GM18870 (cell line): ENCODE results near the gene GLCE.
"Not testable (repeated sequence)": the region's sequence is repeated elsewhere in the genome, so short reads cannot be mapped to it uniquely, and the experiment has no call there.

Experiments
- ATAC-seq: cut with Tn5 transposase; IDR thresholded peaks from one replicate; pipeline ENCODE4 v1.9.1; 2021; ENCODE audit warnings: moderate library complexity; ENCODE audit not compliant: unreplicated experiment

GLCE gene

DNA sequence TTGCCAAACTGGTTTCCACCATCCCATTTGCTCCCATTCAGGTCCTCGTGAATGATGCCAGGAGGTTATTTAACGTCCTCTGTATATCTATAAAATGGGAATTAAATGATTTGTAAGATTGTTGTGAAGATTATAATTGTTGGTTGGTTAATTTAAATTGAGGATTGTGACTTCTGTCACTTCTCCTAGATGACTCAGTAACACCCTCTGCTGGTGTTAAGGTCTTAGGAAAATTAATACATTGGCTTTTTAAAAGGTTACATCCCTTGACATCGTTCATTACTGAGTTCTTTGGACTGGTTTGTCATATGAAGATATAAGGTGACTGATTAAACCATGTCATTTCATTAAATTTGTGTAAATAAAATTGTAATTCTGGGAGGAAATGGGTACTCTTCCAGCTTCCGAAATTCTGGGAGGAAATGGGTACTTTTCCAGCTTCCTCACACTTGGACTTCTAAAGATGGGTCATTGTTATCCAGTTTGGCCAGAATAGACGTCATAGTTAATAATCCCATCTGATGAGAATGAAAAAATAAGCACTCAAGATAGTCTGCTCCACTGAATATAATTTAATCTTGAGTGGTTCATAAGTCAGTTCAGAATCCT lies 105.0 kb downstream of the GLCE start:
- no peak for ATAC-seq

DNA sequence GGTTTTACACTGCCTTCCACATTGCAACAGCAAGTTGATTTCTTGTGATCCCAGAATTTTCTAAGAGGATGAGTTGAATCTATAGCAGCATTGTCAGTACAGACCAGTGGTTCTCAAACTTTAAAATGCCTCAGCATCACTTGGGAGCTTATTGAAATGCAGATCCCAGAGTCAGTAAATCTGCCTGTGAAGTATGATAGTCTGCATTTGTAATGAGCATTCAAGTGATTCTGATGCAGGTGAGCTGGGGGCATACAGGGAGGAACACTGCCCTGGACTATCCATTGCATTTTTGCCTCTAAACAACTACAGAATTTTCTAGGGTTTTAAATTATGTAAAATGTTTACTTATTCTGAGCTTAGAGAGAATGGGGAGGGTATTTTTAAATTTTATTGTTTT lies 110.8 kb downstream of the GLCE start:
- no peak for ATAC-seq

DNA sequence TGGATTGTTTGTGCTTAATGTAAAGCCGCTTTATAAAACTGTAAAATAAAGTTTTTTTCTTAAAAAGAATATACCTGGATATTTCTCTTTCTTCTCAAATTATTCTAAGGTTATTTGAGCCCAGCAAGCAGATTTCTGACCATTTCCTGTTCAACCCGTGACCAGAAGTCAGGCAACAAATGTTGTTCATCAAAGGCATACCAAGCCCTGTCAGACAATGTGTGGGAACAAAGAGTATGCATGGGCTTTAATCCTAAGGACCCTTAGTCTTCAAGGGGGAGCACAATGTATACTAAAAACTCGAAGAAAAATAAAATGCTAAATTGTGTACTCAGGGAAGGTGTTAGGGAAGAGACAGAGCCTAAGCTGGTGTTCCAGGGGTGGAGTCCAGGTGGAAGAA lies 111.7 kb downstream of the GLCE start:
- no peak for ATAC-seq

DNA sequence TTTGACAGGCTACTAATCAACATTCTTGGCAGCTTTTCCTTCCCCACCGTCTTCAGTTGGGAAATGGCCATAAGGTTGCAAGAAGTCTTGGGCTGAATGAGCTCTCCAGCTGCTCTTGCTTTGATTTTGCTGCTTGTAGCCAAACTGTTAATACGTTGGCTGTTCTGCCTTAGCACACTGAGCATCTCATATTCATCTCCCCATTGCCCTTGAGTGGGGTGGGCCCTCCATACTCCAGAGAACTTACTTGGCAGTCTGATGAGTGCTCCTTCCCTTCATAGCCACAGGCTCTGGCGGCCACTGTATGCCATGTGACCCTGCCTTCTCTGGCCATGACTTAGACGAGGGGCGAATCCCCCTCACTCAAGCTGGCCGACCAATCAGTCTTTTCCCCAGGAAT lies 112.5 kb downstream of the GLCE start:
- ATAC-seq, result no peak

DNA sequence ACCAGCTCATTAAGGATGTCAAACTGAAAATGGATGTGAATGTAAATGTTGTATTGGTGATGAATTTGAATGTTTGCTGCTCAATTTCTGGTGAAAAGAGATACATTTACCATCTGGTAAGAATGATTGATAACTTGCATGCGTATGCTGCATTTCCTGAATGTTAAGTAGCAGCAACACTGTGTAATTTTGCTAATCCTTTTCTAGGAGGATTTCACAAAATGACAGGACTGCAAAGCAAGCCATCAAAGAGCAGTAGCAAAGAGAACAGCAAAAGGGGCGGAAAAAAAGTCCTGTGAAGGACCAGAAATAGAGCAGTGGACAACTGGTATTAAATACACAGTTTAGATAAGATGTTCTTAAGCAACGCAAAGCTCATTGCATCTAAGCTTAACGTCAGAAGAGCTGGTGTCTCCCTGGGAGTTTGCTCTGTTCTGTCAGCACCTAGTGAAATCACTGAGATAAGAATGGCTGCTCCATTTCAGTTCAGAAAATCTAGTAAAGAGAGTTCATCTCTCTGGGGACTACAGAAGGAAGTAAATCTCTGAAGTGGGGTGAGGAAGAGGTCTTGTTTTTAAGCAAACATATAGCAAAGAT lies 114.7 kb downstream of the GLCE start:
- ATAC-seq, result no peak

DNA sequence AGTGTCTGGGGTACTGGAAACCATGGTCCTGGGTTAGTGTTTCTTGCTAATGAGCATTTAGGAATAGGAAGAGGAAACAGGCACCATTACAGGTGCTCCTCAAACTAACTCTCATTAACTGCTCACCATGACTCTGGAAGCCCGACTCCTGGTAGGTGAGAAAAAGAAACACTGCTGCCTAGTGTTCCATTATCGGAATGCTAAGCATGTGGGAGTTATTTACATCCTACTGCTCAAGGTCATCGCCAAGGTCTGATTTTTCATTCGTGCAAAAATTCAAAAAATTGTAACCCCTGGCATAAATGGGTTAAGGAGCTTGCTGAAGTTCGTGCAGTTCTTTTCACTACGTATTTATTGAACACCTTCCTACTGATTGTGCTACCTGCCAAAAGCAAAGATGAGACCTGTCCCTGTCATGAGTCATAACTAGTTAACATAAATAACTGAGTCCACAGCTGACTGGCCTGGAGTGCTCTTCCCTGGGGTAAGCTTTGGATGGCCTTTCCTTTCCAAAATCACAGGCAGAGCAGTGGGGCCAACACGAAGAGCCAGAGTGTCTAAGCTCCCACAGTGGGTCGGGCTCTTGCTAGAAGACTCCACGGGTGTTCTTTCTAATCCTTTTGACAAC lies 115.6 kb downstream of the GLCE start:
- no peak for ATAC-seq

DNA sequence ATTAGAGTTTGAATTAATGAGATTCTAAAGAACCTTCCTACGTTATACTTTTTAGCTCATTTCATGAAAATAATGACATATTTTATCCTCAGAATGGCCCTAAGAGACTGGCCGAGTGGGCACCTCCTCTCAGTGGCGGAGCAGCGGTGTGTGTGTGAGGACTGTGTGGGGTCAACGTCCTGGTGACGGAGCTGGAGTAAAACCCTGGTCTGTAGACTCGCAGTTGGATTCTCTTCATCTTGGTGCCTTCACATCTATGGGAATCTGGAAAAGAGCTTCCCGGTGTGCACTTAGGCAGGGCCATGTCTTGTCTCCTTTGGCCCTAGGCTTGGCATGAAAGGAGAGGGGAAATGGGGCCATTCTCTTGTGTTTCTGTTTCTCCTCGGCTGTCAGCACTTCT lies 116.9 kb downstream of the GLCE start:
- no peak for ATAC-seq

DNA sequence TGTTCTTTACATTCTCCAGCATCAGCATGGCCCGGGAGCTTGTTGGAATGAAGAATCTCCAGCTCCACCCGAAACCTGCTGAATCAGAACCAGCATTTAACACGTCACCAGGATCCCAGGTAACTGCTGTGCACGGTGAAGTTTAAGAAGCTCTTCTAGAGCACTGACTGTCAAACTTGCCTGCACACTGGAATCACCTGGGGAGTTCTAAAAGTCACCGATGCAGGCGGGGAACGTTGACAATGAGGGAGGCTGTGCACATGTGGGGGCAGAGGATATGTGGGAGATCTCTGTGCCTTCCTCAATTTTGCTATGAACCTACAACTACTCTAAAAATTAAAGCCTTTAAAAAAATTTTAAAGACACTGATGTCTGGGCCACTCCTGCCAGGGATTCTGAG lies 119.2 kb downstream of the GLCE start:
- no peak for ATAC-seq

DNA sequence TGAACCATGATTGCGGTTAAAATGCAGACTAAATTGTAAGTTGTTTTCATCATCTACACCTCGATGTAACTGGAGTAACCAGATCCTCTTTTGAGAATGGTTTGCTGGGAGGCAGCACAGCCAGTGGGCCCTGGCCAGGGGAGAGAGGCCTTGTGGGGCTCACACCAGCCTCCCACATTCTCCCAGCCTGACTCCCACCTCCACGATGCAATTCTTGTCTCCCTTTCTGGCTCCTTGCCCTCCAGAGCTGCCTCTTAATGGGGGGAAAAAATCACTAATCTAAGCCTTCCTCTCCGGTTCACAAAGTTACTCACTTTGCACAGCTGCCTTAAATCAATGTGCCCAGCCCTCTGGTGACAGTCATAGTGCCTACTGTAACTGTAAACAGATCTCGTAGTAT lies 120.3 kb downstream of the GLCE start:
- ATAC-seq, result no peak

DNA sequence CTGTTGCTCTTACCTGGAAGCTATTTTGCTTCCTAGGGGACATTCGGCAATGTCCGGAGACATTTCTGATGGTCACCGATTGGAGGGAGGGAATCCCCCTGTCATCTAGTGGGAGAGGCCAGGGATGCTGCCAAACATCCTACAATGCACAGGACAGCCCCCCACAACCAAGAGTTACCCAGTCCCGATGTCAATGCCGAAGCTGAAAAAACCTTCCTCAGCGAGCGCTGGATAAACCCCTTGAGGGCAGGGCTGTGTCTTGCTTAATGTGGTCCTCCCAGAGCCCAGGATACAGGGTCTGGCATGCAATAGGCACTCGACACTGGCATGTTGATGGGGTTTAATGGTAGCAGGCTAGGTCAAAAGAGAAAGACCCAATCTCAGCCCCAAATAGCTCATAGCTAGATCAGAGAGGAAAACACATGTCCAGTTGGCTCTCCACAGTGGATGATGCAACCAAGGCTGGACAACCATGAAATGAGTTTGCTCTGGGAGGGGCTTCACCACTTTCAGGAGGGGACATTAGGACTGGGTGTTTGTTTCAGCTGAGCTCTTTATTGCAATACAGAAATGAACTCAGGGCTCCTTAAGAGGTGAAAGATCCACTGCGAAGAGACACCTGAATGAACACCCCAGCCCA lies 121.8 kb downstream of the GLCE start:
- no peak for ATAC-seq

DNA sequence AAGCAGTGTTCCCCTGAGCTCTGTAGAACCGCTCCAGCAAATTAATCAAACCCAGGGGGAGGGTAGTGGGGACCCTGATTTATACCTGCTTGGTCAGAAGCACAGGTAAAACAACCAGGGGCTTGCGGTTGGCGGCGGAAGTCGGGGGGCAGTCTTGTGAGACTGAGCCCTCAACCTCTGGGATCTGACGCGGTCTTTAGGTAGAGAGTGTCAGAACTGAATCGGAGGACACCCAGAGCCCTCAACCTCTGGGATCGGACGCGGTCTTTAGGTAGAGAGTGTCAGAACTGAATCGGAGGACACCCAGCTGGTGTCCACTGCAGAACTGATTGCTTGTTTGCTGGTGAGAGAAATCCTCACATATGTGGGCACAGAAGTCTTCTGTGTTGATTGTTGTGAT lies 125.4 kb downstream of the GLCE start:
- ATAC-seq, result no peak

DNA sequence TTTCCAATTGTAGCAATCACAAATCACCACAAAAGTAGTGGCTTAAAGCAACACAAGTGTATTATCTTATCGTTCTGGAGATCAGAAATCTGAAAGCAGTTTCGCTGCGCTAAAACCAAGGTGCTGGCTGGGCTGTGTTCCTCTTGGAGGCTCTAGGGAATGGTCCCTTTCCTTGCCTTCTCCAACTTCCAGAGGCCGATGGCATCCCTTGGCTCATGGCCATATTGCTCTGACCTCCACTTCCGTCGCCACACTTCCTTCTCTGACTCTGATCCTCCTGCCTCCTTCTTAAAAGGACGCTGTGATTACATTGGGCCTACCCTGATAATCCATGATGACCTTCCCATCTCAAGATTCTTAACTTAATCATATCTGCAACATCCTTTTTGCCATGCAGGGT lies 127.6 kb downstream of the GLCE start:
- ATAC-seq, result no peak

DNA sequence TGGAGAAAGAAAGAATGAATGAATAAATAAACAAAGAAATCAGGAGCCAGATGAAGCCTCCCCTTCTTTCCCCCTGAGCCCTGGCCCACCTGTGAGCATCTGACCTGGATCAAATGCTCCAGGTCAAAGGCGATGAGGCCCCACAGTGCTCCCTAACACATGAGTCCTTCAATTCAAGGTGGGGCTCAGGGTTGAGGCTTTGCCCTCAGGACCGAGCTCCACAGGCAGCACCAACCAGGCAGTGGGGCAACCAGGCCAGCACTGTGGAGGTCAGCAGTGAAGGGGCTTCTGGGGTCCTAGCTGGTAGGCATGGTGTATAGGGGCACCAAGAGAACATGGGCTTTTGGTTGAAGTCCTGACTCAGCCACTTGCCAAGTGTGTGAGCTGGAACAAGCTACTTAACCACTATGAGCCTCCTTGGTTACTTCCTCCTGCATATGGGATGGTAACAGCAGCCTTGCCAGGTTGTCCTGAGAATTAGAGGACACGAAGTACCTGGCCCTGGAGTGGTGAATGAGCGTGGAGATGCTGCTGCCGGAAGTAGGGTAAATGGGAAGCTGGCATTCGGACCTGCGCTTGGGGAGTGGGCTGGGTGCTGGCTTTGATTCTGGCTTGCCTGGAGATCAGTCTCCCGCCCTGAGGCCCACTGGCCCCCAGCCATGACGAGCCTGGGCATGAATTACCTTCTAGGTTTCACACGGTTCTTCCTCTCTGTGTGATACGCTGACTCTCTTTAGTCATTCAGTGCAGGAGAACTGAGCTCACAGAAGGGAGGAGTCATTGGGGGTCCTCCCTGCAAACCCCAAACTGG lies 128.3 kb downstream of the GLCE start:
- no peak for ATAC-seq

DNA sequence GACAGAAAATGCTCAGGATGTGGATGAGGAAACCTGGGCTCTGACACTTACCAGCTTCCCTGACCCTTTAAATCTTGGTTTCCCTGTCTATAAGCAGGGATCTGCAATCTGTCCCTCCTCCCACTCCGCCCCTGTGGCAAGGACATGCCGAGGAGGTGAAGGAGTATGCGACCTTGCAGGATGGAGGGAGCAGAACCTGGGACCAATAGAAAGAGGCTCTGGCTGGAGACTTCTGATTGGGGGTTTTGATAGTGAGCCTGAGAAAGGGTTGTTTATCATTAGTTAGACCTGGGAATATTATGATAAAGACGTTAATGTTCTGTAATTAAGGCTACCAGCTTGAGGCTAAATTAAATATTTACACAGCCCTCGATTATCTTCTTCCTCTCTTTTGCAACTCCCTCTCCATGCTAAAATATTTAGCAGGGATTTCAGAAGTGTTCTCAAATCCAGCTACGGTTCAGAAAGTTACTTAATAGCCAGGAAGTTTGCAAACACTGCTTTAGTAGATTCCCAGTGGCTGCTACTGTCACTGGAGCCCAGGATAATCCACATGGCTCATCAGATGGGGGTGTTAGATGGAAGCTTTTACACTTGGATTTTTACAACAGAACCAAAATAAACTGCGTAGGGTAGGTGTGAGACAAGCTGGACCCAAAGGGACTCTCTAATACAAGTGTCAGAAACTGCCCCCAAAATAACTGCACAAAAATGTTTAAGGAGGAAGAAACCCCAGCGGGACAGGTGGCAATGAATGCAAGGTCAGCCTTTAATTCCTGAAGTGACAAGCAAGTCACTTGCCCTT lies 129.1 kb downstream of the GLCE start:
- no peak for ATAC-seq

DNA sequence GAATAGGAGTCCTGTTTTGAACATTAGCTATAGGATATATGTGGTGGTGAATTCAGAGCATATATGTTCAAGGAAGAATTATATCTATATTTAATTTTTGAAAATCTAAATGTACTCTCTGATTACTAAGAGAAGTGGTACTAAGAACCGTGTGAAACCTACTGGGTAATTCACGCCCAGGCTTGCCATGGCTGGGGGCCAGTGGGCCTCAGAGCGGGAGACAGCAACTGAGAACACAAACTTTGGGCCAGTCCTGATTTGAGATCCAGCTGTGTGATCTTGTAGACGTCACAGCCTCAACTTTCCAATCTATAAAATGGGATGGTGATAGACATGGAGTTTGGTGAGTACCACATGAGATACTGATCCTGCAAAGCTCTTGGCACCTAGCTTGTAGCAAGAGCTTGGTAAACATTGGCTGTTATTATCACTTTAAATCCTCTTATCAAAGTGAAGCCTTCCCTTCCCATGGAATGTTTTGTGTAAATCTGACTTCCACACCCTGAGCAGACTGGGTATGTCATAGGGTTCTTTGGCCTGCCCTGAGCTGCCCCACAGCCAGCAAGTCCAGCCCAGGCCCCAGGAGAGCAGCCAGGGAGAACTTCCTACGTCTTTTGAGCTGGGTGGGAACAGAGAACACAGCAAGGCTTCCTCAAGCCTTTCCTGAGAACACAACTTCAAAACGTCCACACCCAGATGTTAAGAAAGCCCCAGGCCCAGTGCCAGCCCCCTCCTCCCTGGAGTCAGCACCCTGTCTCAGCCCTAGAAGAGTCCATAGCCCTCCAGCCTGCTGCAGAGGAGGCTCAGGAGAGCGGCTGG lies 130.1 kb downstream of the GLCE start:
- no peak for ATAC-seq

DNA sequence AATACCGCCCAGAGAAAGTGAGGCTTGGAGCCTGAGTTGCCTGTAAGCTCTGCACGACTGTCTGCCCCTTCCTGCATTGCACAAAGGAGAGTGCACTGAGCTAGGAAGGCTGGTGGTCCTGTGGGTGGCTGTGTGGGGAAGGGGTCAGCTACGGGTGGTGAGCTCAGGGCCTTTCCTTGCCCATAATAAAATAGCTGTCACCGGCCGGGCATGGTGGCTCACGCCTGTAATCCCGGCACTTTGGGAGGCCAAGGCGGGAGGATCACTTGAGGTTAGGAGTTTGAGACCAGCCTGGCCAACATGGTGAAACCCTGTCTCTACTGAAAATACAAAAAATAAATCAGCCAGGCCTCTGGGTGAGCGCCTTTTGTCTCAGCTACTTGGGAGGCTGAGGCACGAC lies 131.2 kb downstream of the GLCE start:
- ATAC-seq, result not testable (repeated sequence)

DNA sequence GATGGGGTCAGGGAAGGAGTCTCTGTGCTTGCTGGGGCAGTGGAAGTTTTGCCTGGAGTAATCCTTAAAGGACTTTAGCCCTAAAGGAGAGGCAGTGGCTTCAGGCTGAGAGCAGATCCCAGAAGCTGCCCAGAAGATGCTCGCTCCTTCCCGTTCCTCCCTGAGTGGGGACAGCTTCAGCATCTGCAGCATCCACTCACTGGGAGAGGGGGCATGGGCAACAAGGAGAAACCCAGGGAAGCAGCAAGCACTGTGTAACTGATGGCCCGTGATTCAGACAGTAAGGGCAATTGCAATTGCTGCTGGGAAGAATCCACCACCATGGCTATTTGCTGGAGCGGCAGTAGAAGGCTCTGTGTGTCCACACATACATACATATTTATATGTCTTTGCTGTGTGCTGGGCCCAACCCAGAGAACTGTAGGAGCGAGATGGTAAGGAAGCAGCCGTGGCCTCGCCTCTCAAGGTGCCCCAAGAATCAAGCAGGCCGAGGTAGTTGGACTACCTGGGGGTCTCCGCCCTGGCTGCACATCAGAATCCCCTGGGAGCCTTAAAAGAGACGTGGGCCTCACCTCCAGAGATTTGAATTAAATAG lies 132.5 kb downstream of the GLCE start:
- no peak for ATAC-seq

DNA sequence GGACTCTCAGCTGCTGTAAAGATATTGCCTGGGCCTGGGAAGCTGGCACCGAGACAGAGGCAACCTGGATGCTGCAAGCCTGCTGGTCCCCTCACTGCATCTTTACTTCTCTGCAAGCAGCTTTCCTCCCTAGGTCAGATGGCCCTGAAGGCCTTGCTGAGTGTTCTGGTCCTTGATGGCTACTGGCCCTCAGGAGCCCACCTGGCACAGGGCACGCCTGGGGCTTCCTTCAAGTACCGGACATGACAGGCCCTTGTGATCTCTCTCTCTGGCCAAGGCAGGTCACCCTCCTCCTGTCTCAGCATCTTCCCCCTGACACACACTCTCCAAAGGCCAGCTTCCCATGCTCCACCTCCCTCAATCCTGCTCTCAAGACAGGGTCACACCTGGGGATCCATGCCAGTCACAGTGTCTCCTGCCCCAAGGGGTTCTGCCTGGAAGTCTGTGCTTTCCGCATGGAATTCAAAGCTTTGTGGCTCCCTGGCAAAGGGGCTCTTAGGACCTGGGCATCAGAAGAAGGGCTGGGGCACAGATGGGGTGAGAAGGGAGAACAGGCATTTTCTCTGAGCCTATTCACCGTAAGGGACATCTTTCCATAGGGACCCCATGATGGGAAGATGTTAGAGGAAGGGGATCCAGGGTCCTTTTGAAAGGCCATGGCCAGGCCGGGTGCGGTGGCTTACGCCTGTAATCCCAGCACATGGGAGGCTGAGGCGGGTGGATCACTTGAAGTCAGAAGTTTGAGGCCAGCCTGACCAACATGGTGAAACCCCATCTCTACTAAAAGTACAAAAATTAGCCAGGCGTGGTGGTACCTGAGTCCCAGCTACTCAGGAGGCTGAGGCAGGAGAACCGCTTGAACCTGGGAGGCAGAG lies 133.5 kb downstream of the GLCE start:
- ATAC-seq, result no peak
